ENCODE measurements around the gene RCAN2.
"Not testable (repeated sequence)": the region's sequence is repeated elsewhere in the genome, so short reads cannot be mapped to it uniquely, and the experiment has no call there.

The RCAN2 gene

GRCh38 chr6:46393161-46393939, 97.9 kb downstream of the RCAN2 start:
- in situ Hi-C loops (cut with MboI; ENCODE audit: low sequenced_read_pairs): no loop called here

DNA sequence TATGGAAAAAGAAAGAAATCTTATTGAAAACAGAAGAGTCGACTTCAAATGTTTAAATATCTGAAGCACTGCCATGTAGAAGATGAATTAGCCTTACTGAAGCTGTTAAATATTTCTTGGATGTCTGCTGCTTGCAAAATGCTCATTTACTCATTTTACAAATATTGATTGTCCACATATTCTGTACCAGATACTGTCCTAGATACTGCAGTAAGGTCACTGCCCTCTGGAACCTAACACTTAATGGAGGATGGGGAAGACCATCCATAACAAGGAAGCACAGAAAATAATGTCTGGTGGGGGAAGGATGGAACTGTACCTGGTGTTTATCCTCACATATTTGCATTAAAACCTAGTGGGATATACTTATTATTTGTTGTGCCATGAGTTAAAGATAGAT, 99.0 kb downstream of the RCAN2 start:
- in situ Hi-C loops (cut with MboI; ENCODE audit: low sequenced_read_pairs): no loop called here

- in situ Hi-C loops (cut with MboI; ENCODE audit: low sequenced_read_pairs): no loop called here
Measured at GRCh38 chr6:46390153-46390876, 100.9 kb downstream of the RCAN2 start.

- in situ Hi-C loops (cut with MboI; ENCODE audit: low sequenced_read_pairs): not testable (repeated sequence)
Measured at GRCh38 chr6:46387728-46388127, 103.5 kb downstream of the RCAN2 start.

DNA sequence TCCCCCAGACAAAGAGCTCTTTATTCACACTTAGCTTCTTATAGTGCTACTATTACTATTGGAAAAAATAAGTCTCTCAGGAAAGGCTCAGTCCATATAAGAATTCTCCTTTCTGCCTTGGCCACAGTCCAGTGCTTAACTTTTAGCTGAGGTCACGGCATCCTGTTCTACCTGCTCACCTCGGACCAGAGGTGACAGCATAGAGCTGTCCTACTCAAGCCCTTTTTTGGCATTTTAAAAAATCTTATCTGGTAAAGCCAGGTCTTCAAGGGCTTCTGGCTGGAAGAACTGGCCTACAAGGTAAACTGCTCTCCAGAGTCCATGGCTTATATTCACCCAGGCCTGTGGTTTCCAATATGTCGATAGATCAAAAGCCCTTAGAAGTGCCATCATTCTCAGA, 109.7 kb downstream of the RCAN2 start:
- in situ Hi-C loops (cut with MboI; ENCODE audit: low sequenced_read_pairs): no loop called here

DNA sequence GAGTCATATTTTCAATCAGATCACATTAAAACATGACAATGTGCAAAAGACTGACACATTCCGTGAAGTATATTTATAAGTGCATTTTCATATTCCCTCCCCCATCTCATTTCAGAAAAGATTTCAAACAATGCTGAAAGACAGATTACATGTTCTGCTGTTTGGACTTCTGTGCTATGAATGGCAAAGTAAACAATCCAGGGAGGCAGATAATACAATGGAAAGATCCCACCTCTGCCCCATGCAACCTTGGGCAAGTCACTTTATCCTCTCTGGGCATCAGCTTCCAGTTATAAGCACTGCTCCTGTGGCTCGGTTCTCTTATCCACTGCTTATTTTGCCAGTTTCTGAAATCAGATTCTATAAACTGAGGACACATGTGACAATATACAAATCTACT, 110.2 kb downstream of the RCAN2 start:
- in situ Hi-C loops (cut with MboI; ENCODE audit: low sequenced_read_pairs): no loop called here

GRCh38 chr6:46380152-46380807, 111.0 kb downstream of the RCAN2 start:
- in situ Hi-C loops (cut with MboI; ENCODE audit: low sequenced_read_pairs): no loop called here

- in situ Hi-C loops (cut with MboI; ENCODE audit: low sequenced_read_pairs): no loop called here
Measured at GRCh38 chr6:46378882-46379416, 112.3 kb downstream of the RCAN2 start.

DNA sequence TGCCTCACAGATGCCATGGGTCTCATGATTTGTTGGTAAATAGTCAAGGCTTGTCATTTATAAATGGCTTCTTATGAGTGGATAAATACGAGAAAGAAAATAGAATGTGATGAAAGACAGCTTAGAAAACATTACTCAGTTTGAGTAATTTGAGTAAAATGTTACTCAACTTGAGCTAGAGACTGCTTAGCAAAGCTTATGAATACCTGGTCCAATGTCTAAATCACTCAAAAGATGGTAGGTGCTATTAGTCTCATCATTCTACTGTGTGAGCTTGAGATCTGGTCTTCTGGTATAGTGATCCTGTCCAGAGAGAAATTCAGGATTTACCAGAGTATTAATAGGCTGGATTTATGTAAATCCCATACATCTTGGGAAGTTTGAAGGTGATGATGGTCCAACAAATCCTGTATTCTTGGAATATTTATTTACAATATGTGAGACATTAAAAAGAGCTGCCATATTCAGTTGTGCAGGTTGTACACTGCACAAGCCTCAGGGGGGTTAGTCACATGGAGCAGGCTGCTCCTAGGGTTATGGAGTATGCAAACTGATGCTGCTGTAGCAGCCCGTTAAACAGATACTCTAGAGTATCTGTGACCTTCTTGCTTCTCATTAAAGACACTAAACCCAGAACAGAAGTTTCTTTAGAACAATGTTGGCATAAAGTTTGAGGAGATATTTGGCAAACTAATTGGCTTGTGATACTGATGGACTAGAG, 112.9 kb downstream of the RCAN2 start:
- in situ Hi-C loops (cut with MboI; ENCODE audit: low sequenced_read_pairs): no loop called here

DNA sequence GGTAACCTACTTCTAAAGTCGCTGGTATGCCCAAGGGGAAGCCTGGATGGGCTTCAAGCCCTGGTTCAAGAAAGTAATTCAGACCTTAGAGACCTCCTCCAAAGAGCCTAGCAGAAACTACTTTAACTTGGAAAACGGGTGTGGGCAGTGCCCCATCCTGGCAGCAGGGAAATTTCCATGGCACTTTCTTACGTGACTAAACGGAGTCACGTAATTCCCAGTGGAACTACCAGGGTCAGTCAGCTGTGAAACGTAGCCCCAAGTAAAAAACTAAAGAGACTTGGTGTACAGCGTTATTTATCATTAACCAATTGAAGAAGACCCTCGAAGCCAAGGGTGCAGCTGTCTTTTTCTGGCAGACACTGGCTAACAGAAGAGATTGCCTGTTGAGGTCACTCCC, 114.0 kb downstream of the RCAN2 start:
- in situ Hi-C loops (cut with MboI; ENCODE audit: low sequenced_read_pairs): no loop called here

DNA sequence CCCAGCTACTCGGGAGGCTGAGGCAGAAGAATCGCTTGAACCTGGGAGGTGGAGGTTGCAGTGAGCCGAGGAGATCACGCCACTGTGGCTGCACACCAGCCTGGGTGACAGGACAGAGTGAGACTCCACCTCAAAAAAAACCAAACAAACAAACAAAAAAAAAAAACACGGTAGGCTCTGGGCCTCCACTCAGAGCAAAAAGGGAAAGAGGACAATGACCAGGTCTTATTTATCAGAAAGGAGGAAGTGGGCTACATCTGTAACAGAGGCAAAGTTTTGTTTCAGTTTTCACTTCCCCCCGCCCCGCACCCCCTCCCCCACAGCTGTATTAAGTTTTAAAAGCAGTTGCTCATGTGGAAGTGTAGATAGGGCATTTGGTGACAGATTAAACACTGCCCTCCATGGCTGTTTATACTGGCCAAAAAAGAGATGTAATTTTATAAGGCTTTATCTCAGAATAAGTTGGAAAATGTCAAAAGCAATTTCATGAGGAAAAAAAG, 114.6 kb downstream of the RCAN2 start:
- in situ Hi-C loops (cut with MboI; ENCODE audit: low sequenced_read_pairs): no loop called here

DNA sequence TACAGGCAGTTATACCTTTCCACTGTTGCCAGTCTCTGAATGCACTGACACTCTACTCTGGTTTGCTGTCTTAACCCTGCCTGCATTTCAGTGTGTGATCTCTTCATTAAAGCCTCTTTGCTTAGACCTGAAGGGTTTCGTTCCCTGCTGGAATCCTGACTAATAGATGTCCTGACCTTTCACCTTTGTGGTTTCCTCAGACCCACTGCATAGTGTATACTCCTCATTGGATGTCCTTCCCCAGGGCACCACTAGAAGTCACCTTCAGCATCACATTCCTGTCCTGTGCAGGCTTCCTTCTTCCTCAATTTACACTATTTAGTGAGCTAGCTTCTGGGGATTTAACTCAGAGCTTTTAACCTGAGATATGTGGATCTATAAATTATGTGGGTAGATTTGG, 120.6 kb downstream of the RCAN2 start:
- in situ Hi-C loops (cut with MboI; ENCODE audit: low sequenced_read_pairs): no loop called here

GRCh38 chr6:46368169-46368536, 123.1 kb downstream of the RCAN2 start:
- in situ Hi-C loops (cut with MboI; ENCODE audit: low sequenced_read_pairs): no loop called here

DNA sequence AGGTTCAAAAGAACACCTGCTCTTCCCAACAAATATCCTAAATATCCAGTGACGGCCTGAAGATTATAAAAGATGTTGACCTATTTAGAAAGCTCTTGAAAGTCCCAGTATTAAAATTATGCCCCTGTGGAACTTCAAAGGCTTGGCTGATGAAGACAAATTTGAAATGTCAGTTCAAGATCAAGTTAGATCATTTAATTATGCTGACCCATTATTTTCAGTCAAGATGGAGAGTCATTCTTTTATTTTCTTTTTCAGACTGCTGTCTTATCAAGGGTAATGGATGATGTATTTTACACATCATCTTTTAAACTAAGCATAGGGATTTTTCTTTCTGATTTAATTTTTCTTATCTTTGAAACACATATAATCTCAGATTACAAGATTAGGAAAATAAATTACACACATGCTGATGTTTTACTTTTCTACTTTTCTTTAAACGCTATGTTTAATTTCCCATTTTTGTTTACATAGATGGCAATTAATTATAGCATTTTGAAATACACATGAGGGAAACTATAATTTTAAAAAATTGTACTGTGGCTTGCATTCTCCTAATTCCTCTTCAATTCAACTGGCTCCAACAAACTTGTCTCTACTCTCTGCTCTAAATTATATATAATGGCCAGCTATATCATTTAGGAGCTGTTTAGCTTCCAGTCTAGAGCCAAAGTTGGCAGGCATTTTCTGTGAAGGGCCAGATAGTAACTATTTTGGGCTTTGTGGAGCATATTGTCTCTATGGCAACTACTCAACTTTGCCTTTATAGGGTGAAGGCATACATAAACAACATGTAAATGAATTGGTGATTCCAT, 123.7 kb downstream of the RCAN2 start:
- in situ Hi-C loops (cut with MboI; ENCODE audit: low sequenced_read_pairs): no loop called here

DNA sequence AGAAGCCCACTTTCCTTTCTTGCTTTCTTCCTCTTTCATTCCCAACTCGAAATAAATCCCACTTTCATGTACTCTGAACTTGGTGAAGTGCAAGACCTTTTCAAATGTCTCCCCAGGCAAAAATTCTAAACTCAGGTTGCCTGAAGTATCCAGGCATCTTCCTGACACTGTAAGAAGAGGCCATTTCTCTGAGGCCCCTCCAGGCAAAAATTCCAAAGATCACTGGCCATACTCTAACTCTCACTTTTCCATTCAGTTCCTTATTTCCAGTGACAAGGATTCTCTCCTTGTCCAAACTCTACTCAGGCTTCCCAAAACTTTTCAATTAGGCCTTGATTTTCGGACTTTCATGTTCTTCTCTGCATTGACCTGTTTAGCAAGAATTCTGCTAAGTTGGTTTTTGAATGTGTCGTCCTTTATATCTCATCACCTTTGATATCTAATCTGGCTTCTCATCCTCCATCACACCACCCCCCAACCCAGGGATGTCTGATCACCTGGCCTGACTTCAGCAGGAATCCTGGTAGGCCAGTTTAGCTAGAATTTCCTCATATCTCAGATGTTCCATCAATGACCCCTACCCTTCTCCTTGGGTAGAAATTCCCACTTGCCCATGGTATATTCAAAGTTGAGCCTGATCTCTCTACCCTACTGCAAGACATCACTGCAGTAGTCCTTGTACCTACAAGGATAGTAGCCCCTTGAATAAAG, 124.9 kb downstream of the RCAN2 start:
- in situ Hi-C loops (cut with MboI; ENCODE audit: low sequenced_read_pairs): no loop called here

- in situ Hi-C loops (cut with MboI; ENCODE audit: low sequenced_read_pairs): no loop called here
Measured at GRCh38 chr6:46357591-46357990, 133.7 kb downstream of the RCAN2 start.

DNA sequence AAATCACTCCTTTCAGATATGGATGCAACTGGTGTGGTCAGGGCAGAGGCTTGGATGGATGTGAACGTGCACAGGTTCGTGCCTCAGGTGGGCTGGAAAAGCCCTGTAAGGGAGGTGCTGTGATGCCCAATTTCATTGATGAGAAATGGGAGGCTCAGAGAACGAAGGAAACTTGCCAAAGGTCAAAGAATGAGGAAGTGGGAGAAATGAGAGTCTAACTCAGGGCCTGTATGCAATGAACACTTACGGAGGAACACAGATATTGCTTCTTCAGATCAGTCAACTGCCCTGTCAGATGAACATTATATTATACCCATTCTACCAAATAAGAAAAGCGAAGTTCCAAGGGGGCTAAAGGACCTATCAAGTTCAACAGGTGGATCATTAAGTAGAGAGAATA, 134.7 kb downstream of the RCAN2 start:
- in situ Hi-C loops (cut with MboI; ENCODE audit: low sequenced_read_pairs): no loop called here

DNA sequence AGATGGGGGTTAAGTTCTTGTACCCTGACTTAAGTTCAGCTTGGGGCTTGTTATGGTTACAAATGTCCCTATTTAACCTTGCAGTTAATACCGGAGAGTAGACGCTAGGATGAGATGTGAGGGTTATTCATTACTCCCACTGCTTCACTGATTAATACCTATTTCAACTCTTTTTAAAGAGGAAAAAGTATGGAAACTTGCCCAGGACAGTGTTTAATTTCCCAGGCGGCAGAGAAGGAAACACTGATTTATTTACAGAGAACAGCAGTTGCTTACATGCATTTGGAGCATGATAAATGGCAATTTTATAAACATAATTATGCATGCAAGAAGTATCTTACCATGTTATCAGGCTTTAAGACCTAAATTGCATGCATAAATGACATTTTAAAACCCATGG, 137.7 kb downstream of the RCAN2 start:
- in situ Hi-C loops (cut with MboI; ENCODE audit: low sequenced_read_pairs): no loop called here

DNA sequence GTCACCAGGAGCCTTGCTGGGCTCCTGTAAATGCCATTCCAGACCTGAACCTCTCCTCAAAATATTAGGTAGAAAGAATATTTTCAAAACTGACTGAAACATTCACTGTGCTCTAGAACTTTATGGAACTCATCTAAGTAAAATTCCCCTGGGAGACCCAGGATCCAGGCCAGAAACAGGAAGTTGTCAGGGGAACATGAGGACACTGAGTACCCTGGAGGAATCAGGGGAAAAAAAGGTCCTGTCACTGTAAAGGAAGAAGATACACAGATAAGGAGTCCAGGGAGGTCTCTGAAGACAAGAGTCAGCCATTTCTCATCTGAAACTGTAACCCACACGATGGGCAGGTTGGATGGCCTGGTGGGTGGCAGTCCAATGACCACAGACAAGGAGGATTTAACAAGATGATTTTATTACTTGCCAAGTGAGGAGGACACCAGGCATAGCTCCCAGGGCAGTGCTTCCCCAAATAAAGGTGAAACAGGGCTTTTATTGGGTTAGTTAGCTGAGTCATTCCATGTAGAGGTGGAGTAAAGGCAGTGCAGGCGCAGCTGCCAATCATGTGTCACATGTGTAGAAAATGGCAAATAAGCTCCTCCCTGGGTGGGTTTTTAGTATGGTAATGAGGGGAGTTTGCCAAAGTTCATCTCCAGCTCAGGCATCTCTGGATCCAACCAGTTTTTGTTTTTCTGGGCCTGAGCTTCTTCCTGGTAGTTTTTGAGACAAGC, 138.5 kb downstream of the RCAN2 start:
- in situ Hi-C loops (cut with MboI; ENCODE audit: low sequenced_read_pairs): no loop called here
